ENCODE results near the gene MPP2.

DNA sequence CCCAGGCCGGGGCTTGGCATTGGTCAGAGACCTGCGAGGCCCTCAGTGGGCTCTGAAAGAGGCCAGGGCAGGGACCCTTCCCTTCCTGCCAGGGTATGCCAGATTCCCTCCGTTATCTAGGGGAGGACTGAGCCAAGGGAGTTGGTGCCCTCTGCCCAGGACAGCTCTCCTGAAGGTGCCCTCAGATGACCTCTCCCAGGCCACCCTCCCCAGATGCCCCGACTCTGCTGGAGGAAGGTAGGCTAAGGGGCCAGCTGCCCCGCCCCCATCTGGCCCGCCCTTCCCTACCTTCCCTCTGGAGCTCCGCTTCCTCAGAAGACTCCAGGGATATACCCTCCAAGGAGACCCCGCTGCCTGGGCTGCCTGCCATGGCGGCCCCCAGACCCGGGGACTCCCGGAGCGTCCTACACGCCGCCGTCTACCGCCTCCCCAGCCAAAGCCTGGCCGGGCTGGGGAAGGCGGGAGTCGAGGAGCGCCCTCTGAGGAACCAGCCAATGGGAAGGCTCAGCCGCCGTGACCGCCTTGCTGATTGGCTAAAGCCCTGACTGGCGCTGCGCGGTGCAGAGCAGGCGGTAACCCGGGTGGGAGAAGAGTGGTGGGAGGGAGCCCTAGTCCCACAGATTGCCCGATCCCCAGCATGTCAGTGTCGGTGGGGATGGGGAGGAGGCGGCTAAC, 7.0 kb downstream of the MPP2 start:
- no peak for TF ChIP-seq CTCF (IDR thresholded peaks at IDR 0.05)
- no peak for TF ChIP-seq EP300 (IDR thresholded peaks at IDR 0.05)

Data from stomach (tissue), 4 donors.